AG20443 (cell line): ENCODE measurements around the gene SCUBE1.

Experiments
- DNase-seq: peaks from one replicate; pipeline ENCODE4 v3.0.0; 2012; ENCODE audit warnings: low spot score, mixed read lengths

The SCUBE1 gene

GRCh38 chr22:43213962-43214361 lies 129.2 kb downstream of the SCUBE1 start:
- no peak for DNase-seq

- no peak for DNase-seq
Measured at GRCh38 chr22:43213051-43213450, 130.1 kb downstream of the SCUBE1 start.

- no peak for DNase-seq
Measured at GRCh38 chr22:43212434-43212952, 130.7 kb downstream of the SCUBE1 start.

GRCh38 chr22:43211941-43212433 lies 131.2 kb downstream of the SCUBE1 start:
- DNase-seq, result no peak

- no peak for DNase-seq
Measured at GRCh38 chr22:43210631-43211515, 132.3 kb downstream of the SCUBE1 start.

GRCh38 chr22:43209971-43210370 lies 133.2 kb downstream of the SCUBE1 start:
- no peak for DNase-seq

- no peak for DNase-seq
Measured at GRCh38 chr22:43209523-43209890, 133.7 kb downstream of the SCUBE1 start.

GRCh38 chr22:43208703-43209522 lies 134.3 kb downstream of the SCUBE1 start:
- no peak for DNase-seq

- no peak for DNase-seq
Measured at GRCh38 chr22:43207849-43208702, 135.1 kb downstream of the SCUBE1 start.

- no peak for DNase-seq
Measured at GRCh38 chr22:43207386-43207785, 135.8 kb downstream of the SCUBE1 start.

GRCh38 chr22:43206509-43207161 lies 136.5 kb downstream of the SCUBE1 start:
- DNase-seq, result no peak

GRCh38 chr22:43205748-43206508 lies 137.2 kb downstream of the SCUBE1 start:
- no peak for DNase-seq

- no peak for DNase-seq
Measured at GRCh38 chr22:43205261-43205691, 137.9 kb downstream of the SCUBE1 start.

- DNase-seq, result no peak
Measured at GRCh38 chr22:43203471-43203981, 139.6 kb downstream of the SCUBE1 start.

- no peak for DNase-seq
Measured at GRCh38 chr22:43202756-43203410, 140.3 kb downstream of the SCUBE1 start.

GRCh38 chr22:43202326-43202725 lies 140.8 kb downstream of the SCUBE1 start:
- no peak for DNase-seq

- DNase-seq, result no peak
Measured at GRCh38 chr22:43201486-43202219, 141.5 kb downstream of the SCUBE1 start.

- no peak for DNase-seq
Measured at GRCh38 chr22:43200555-43200954, 142.6 kb downstream of the SCUBE1 start.

- no peak for DNase-seq
Measured at GRCh38 chr22:43200031-43200430, 143.1 kb downstream of the SCUBE1 start.
